Measurements from ENCODE around the gene SLC17A9.

GRCh38 chr20:63000958-63001357, 48.4 kb downstream of the SLC17A9 start:
- no peak for TF ChIP-seq GATA2 (IDR thresholded peaks at IDR 0.05; ENCODE audit: low read depth, low read length)
- no peak for TF ChIP-seq GATA3 (IDR thresholded peaks at IDR 0.05; ENCODE audit: low read depth, low read length)

All from SH-SY5Y (cell line).